HCT116 (cell line): ENCODE results near the gene ICAM4. TPM values are rescaled to one million over a fixed set of nuclear protein-coding genes. Genes with fewer than 3 reads are reported as not detected.

Experiments used
- ATAC-seq: fragments of 200-7000 bp; cut with Tn5 transposase; 2 replicates; pipeline ENCODE4 v1.9.1; 2020; ENCODE audit warnings: mild to moderate bottlenecking, moderate library complexity
- BruUV-seq: library from RNA; stranded (reverse); fragments of 400-500 nt; replicated peaks from 2 replicates; lab custom pipeline; 2021; lab: Mats Ljungman, UMichigan
- CTCF ChIA-PET: fragments of 300-600 bp; sonication (Branson Sonifier 250); formaldehyde crosslinking; loops from one replicate; lab custom pipeline; 2021; ENCODE audit warnings: antibody characterized with exemption; lab: Charles Lee
- POLR2A ChIA-PET: fragments of 300-600, 350-600 bp; sonication (Branson Sonifier 250); formaldehyde crosslinking; loops from one replicate; lab custom pipeline; 2021; ENCODE audit warnings: antibody characterized with exemption; lab: Charles Lee
- RAD21 ChIA-PET, 2 experiments: fragments of 300-600 bp; sonication (Branson Sonifier 250); formaldehyde crosslinking; loops; one replicate each; lab custom pipeline; 2023; ENCODE audit warnings: low total read pairs in 2 of 2; ENCODE audit not compliant: uncharacterized antibody in 2 of 2, unreplicated experiment in 2 of 2, low non-redundant PET in 1 of 2; lab: Charles Lee
- DNase-seq: peaks from one replicate; pipeline ENCODE4 v3.0.0-alpha.2; 2010; ENCODE audit warnings: low read depth, low spot score
- H2AFZ ChIP-seq: fragments of 200-600 bp; shearing (Covaris generic), sonication (generic); 2 replicates; pipeline ENCODE4 v1.6.1; 2017; ENCODE audit warnings: low read depth, mixed run types, mixed read lengths, antibody characterized with exemption, low read length; ENCODE audit not compliant: poor library complexity, severe bottlenecking
- H3K27ac ChIP-seq: 2 replicates; pipeline ENCODE4 v1.5.1; 2012; ENCODE audit warnings: low read depth, low read length
- H3K27me3 ChIP-seq: fragments of 200-600 bp; sonication (generic); 2 replicates; pipeline ENCODE4 v1.6.1; 2016; ENCODE audit warnings: mixed run types, low read length, mixed read lengths; ENCODE audit not compliant: insufficient read depth
- H3K36me3 ChIP-seq, 2 experiments: fragments of 200-500 bp in 1 of 2; fragments of 200-600 bp in 1 of 2; sonication (Bioruptor generic) in 1 of 2; sonication (generic) in 1 of 2; 2 replicates each; pipeline versions ENCODE4 v1.5.1 to v1.6.1; 2014 to 2016; ENCODE audit warnings: low read length in 2 of 2, inconsistent platforms in 1 of 2, mixed read lengths in 1 of 2, mixed run types in 1 of 2; ENCODE audit not compliant: insufficient read depth in 2 of 2, control insufficient read depth in 1 of 2
- H3K4me1 ChIP-seq, 2 experiments: fragments of 200-600 bp in 1 of 2; sonication (generic) in 1 of 2; 2 replicates each; pipeline versions ENCODE4 v1.5.1 to v1.6.1; 2012 to 2017; ENCODE audit warnings: low read length in 2 of 2, inconsistent platforms in 1 of 2, mild to moderate bottlenecking in 1 of 2, mixed read lengths in 1 of 2, mixed run types in 1 of 2, moderate library complexity in 1 of 2; ENCODE audit not compliant: insufficient read depth in 2 of 2, control insufficient read depth in 1 of 2
- H3K4me2 ChIP-seq: fragments of 200-600 bp; sonication (generic); 2 replicates; pipeline ENCODE4 v1.6.1; 2017; ENCODE audit warnings: mixed run types, low read length, mixed read lengths
- H3K4me3 ChIP-seq, 2 experiments: fragments of 200-600 bp in 1 of 2; sonication (generic) in 1 of 2; replicated peaks in 1 of 2; 2 replicates each; pipeline ENCODE4 v1.5.1; 2011 to 2016; ENCODE audit warnings: low read length in 2 of 2, control low read depth in 1 of 2, low read depth in 1 of 2, mild to moderate bottlenecking in 1 of 2, mixed read lengths in 1 of 2, mixed run types in 1 of 2
- H3K79me2 ChIP-seq: fragments of 200-600 bp; sonication (generic); 2 replicates; pipeline ENCODE4 v1.6.1; 2017; ENCODE audit warnings: mild to moderate bottlenecking, mixed run types, low read length, moderate library complexity, mixed read lengths; ENCODE audit not compliant: insufficient read depth
- H3K9ac ChIP-seq: fragments of 200-600 bp; sonication (generic); 2 replicates; pipeline ENCODE4 v1.6.1; 2016; ENCODE audit warnings: low read length, mixed read lengths
- H3K9me2 ChIP-seq: fragments of 200-600 bp; sonication (generic), shearing (Covaris generic); 2 replicates; pipeline ENCODE4 v1.6.1; 2017; ENCODE audit warnings: mixed run types, mild to moderate bottlenecking, moderate library complexity; ENCODE audit not compliant: insufficient read depth
- H3K9me3 ChIP-seq, 2 experiments: fragments of 200-500 bp in 1 of 2; fragments of 200-600 bp in 1 of 2; sonication (Bioruptor generic) in 1 of 2; sonication (generic) in 1 of 2; 2 replicates each; pipeline ENCODE4 v1.6.1; 2014 to 2017; ENCODE audit warnings: low read length in 2 of 2, mixed read lengths in 2 of 2, inconsistent platforms in 1 of 2, low read depth in 1 of 2, mild to moderate bottlenecking in 1 of 2, mixed run types in 1 of 2, moderate library complexity in 1 of 2; ENCODE audit not compliant: control insufficient read depth in 1 of 2, insufficient read depth in 1 of 2
- H4K20me1 ChIP-seq: fragments of 200-600 bp; sonication (generic), shearing (Covaris generic); 2 replicates; pipeline ENCODE4 v1.6.1; 2017; ENCODE audit warnings: mixed run types, mild to moderate bottlenecking, moderate library complexity; ENCODE audit not compliant: insufficient read depth
- CBX3 ChIP-seq: IDR thresholded peaks from 2 replicates; pipeline ENCODE4 v1.6.1; 2012; ENCODE audit warnings: low read depth
- CEBPB ChIP-seq: IDR thresholded peaks from 2 replicates; pipeline ENCODE4 v1.6.1; 2012; ENCODE audit warnings: low read depth
- EGR1 ChIP-seq: IDR thresholded peaks from 2 replicates; pipeline ENCODE4 v1.6.1; 2012; ENCODE audit warnings: low read depth
- EZH2 ChIP-seq: fragments of 200-600 bp; sonication (generic); IDR thresholded peaks from 2 replicates; pipeline ENCODE4 v1.6.1; 2017; ENCODE audit warnings: antibody characterized with exemption, mixed run types
- FOSL1 ChIP-seq: IDR thresholded peaks from 2 replicates; pipeline ENCODE4 v1.6.1; 2012; ENCODE audit warnings: low read depth
- POLR2A ChIP-seq: IDR thresholded peaks from 2 replicates; pipeline ENCODE4 v1.7.0; 2011; ENCODE audit warnings: borderline replicate concordance; ENCODE audit not compliant: insufficient read depth, insufficient read length; ENCODE audit errors: extremely low read depth
- TCF7L2 ChIP-seq: IDR thresholded peaks from 2 replicates; pipeline ENCODE4 v1.7.0; 2011; ENCODE audit warnings: borderline replicate concordance, inconsistent platforms; ENCODE audit not compliant: insufficient read depth, insufficient read length; ENCODE audit errors: extremely low read depth
- YY1 ChIP-seq: IDR thresholded peaks from 2 replicates; pipeline ENCODE4 v1.6.1; 2011; ENCODE audit warnings: low read length, low read depth, moderate library complexity, mild to moderate bottlenecking; ENCODE audit not compliant: insufficient replicate concordance; ENCODE audit errors: extremely low read depth
- ZFX ChIP-seq: fragments of 450-650 bp; IDR thresholded peaks from 2 replicates; pipeline ENCODE4 v1.6.1; 2017
- intact Hi-C: fragments of 100-400 bp; cut with micrococcal nuclease; formaldehyde crosslinking; loops from 2 replicates; pipeline ENCODE4 v1.10.0; 2022
- total RNA-seq: library from RNA; stranded (reverse); gene quantifications from one replicate; pipeline ENCODE4 v1.2.1, GENCODE V29; 2021; ENCODE audit not compliant: unreplicated experiment
- TF ChIP-seq, protein P1 (sequence below): IDR thresholded peaks from 2 replicates; pipeline ENCODE4 v1.6.1; 2012
- TF ChIP-seq, protein P2 (sequence below): IDR thresholded peaks from 2 replicates; pipeline ENCODE4 v1.6.1; 2011; ENCODE audit warnings: mild to moderate bottlenecking, low read length, moderate library complexity; ENCODE audit not compliant: insufficient replicate concordance; ENCODE audit errors: extremely low read depth
- TF ChIP-seq, protein P3 (sequence below): IDR thresholded peaks from 2 replicates; pipeline ENCODE4 v1.6.1; 2012; ENCODE audit warnings: low read depth
- TF ChIP-seq, protein P4 (sequence below): IDR thresholded peaks from 2 replicates; pipeline ENCODE4 v1.6.1; 2012
- TF ChIP-seq, protein P5 (sequence below), 3 experiments: fragments of 200-600 bp in 1 of 3; sonication (generic) in 1 of 3; IDR thresholded peaks in 2 of 3; conservative IDR thresholded peaks in 1 of 3; 2 replicates each; pipeline ENCODE4 v1.5.1; 2012 to 2017; ENCODE audit warnings: low read depth in 2 of 3, low read length in 2 of 3, antibody characterized with exemption in 1 of 3, borderline replicate concordance in 1 of 3, control low read depth in 1 of 3, mild to moderate bottlenecking in 1 of 3, mixed read lengths in 1 of 3, mixed run types in 1 of 3, moderate library complexity in 1 of 3; ENCODE audit not compliant: insufficient read depth in 1 of 3

Gene ICAM4
- total RNA-seq, 1 experiment from 2014 or later, result not detected

DNA sequence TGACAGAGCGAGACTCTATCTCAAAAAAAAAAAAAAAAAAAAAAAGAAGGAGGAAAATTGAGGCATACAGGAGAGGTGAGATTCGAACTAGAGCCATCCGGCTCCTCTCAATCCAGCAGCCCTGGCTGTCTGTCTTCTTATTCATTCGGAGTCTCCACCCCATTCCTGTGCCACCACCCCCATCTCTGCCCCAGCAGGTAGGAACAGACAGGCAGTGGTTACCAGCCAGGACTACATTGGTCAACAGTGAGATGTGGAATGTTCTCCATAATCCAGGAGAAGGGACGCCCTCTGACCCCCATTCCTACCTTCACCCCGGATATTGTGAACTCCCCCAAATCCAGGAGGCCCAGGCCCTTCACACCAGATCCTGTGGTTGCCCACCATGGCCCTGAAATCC is 49.1 kb upstream of the ICAM4 start:
- DNase-seq (no peak), ATAC-seq (no peak)
- Histone ChIP-seq H3K27me3 (no peaks in the 10 kb centered on the region), H4K20me1 (no peaks in the 10 kb centered on the region), H3K9ac (no peak overlapping the region), H3K4me2 (no peak overlapping the region), H3K9me3 (no peaks in the 10 kb centered on the region), H3K9me2 (no peaks in the 10 kb centered on the region), H3K79me2 (no peaks in the 10 kb centered on the region), H3K4me1 (peaks cover 16 to 28% of the 10 kb centered on the region in 2 experiments), H3K36me3 (no peaks in the 10 kb centered on the region), H3K4me3 (no peak overlapping the region), H2AFZ (no peak overlapping the region), H3K27ac (no peak overlapping the region)
- ChIA-PET POLR2A (no interaction called here), CTCF (no interaction called here), RAD21 (no interaction called here)
- intact Hi-C loops, result no loop called here
- TF ChIP-seq, protein P1, sequence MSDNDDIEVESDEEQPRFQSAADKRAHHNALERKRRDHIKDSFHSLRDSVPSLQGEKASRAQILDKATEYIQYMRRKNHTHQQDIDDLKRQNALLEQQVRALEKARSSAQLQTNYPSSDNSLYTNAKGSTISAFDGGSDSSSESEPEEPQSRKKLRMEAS, result no peak
- TF ChIP-seq EZH2, result no peak
- no peak for TF ChIP-seq CBX3
- TF ChIP-seq POLR2A, result no peak
- TF ChIP-seq, protein P2, sequence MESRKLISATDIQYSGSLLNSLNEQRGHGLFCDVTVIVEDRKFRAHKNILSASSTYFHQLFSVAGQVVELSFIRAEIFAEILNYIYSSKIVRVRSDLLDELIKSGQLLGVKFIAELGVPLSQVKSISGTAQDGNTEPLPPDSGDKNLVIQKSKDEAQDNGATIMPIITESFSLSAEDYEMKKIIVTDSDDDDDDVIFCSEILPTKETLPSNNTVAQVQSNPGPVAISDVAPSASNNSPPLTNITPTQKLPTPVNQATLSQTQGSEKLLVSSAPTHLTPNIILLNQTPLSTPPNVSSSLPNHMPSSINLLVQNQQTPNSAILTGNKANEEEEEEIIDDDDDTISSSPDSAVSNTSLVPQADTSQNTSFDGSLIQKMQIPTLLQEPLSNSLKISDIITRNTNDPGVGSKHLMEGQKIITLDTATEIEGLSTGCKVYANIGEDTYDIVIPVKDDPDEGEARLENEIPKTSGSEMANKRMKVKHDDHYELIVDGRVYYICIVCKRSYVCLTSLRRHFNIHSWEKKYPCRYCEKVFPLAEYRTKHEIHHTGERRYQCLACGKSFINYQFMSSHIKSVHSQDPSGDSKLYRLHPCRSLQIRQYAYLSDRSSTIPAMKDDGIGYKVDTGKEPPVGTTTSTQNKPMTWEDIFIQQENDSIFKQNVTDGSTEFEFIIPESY, result no peak
- no peak for TF ChIP-seq ZFX
- TF ChIP-seq, protein P3, sequence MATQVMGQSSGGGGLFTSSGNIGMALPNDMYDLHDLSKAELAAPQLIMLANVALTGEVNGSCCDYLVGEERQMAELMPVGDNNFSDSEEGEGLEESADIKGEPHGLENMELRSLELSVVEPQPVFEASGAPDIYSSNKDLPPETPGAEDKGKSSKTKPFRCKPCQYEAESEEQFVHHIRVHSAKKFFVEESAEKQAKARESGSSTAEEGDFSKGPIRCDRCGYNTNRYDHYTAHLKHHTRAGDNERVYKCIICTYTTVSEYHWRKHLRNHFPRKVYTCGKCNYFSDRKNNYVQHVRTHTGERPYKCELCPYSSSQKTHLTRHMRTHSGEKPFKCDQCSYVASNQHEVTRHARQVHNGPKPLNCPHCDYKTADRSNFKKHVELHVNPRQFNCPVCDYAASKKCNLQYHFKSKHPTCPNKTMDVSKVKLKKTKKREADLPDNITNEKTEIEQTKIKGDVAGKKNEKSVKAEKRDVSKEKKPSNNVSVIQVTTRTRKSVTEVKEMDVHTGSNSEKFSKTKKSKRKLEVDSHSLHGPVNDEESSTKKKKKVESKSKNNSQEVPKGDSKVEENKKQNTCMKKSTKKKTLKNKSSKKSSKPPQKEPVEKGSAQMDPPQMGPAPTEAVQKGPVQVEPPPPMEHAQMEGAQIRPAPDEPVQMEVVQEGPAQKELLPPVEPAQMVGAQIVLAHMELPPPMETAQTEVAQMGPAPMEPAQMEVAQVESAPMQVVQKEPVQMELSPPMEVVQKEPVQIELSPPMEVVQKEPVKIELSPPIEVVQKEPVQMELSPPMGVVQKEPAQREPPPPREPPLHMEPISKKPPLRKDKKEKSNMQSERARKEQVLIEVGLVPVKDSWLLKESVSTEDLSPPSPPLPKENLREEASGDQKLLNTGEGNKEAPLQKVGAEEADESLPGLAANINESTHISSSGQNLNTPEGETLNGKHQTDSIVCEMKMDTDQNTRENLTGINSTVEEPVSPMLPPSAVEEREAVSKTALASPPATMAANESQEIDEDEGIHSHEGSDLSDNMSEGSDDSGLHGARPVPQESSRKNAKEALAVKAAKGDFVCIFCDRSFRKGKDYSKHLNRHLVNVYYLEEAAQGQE, result no peak
- TF ChIP-seq, protein P4, sequence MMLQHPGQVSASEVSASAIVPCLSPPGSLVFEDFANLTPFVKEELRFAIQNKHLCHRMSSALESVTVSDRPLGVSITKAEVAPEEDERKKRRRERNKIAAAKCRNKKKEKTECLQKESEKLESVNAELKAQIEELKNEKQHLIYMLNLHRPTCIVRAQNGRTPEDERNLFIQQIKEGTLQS, result no peak
- TF ChIP-seq TCF7L2, result no peak
- no peak for TF ChIP-seq FOSL1
- TF ChIP-seq, protein P5, sequence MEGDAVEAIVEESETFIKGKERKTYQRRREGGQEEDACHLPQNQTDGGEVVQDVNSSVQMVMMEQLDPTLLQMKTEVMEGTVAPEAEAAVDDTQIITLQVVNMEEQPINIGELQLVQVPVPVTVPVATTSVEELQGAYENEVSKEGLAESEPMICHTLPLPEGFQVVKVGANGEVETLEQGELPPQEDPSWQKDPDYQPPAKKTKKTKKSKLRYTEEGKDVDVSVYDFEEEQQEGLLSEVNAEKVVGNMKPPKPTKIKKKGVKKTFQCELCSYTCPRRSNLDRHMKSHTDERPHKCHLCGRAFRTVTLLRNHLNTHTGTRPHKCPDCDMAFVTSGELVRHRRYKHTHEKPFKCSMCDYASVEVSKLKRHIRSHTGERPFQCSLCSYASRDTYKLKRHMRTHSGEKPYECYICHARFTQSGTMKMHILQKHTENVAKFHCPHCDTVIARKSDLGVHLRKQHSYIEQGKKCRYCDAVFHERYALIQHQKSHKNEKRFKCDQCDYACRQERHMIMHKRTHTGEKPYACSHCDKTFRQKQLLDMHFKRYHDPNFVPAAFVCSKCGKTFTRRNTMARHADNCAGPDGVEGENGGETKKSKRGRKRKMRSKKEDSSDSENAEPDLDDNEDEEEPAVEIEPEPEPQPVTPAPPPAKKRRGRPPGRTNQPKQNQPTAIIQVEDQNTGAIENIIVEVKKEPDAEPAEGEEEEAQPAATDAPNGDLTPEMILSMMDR (IDR thresholded peaks at IDR 0.05 in 2 of 3, conservative IDR thresholded peaks at IDR 0.05 in 1 of 3; ENCODE audit: borderline replicate concordance in 1 of 3, insufficient read depth in 1 of 3, low read depth in 2 of 3, low read length in 2 of 3), result no peak
- no peak for TF ChIP-seq YY1
- TF ChIP-seq CEBPB, result no peak
- TF ChIP-seq EGR1, result no peak
- BruUV-seq, result no TSS peak
